ENCODE results near the gene RAMP3.

GRCh38 chr7:45187089-45187945, 29.7 kb downstream of the RAMP3 start:
- no peak for TF ChIP-seq POLR2A (IDR thresholded peaks at IDR 0.05)
- TF ChIP-seq CTCF (IDR thresholded peaks at IDR 0.05) = no peak
- TF ChIP-seq EP300 (IDR thresholded peaks at IDR 0.05) = no peak
